ENCODE measurements around the gene ZFP69B.

ZFP69B gene

DNA sequence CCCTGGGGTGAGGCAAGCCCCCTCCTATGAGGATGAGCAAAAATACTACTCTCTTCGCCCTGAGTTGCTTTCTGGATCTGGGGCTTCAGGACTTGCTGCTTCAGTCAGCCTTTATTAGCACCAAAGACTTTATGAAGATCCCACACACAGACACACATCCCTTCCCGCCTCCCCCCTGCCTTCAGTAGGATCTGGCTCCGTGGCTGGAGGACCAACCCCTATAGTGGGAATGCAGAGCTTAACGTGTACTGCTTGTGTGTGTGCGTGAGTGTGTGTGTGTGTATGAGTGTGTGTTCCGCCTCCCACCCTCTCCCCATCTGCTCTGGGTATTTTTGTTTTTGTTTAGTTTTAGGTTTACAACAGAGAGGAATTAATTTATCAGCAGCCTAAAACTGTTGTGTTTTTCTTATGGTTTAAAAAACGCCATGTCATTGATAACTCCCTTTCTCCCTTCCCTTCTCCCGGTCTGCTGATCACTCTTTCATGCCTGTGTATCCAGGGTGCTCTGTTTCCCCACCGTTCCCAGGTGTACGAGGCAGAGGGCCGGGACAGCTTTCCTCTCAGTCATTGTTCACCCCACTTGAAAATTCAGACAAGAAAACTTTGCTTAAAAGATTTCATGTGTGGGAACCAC is 27.5 kb upstream of the ZFP69B start (continued):
- TF ChIP-seq, protein P1, sequence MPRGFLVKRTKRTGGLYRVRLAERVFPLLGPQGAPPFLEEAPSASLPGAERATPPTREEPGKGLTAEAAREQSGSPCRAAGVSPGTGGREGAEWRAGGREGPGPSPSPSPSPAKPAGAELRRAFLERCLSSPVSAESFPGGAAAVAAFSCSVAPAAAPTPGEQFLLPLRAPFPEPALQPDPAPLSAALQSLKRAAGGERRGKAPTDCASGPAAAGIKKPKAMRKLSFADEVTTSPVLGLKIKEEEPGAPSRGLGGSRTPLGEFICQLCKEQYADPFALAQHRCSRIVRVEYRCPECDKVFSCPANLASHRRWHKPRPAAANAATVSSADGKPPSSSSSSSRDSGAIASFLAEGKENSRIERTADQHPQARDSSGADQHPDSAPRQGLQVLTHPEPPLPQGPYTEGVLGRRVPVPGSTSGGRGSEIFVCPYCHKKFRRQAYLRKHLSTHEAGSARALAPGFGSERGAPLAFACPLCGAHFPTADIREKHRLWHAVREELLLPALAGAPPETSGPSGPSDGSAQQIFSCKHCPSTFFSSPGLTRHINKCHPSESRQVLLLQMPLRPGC (tag by site-specific recombination; IDR thresholded peaks at IDR 0.05), result no peak
- TF ChIP-seq, protein P2, sequence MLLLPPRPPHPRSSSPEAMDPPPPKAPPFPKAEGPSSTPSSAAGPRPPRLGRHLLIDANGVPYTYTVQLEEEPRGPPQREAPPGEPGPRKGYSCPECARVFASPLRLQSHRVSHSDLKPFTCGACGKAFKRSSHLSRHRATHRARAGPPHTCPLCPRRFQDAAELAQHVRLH (tag by site-specific recombination; IDR thresholded peaks at IDR 0.05), result no peak
- TF ChIP-seq ZNF596 (tag by site-specific recombination; IDR thresholded peaks at IDR 0.05) (no peak), ZNF157 (tag by site-specific recombination; IDR thresholded peaks at IDR 0.05) (no peak), GLI4 (tag by site-specific recombination; IDR thresholded peaks at IDR 0.05) (no peak), ZNF174 (tag by site-specific recombination; IDR thresholded peaks at IDR 0.05) (no peak), ZNF623 (tag by site-specific recombination; IDR thresholded peaks at IDR 0.05) (no peak)

DNA sequence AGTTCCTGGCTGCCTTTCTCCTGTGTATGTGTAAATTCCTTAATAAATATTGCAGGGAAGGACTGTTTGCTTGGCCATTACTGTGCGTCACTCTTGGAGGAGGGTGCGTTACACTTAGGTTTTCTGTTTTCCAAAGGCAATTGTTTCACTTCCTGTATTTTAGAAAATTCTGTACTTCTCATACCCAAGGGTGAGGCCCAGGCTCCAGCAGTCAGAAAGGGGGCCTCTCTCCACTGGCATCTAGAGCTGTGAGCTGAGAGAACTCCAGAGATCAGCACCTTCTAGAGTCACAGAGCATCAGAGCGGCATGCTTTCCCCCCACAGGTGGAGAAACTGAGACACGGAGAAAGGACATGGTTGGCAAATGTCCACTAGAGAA is 27.0 kb upstream of the ZFP69B start:
- H3K27ac ChIP-seq (ENCODE audit: extremely low read depth, low read depth, low read length), result no peak overlapping the region
- no peak overlapping the region for H3K4me3 ChIP-seq (ENCODE audit: low read depth, low read length)
- ChIA-PET CTCF (interaction anchor here (0.7 kb wide), 2 partner anchors 15 to 279 kb away, joined by 3 to 4 read pairs; no protein-coding TSS in a partner anchor), POLR2A (no interaction called here)
- H3K4me1 ChIP-seq (ENCODE audit: control insufficient read depth, insufficient read depth, low read length), result peaks cover 6% of the 10 kb centered on the region
- no peaks in the 10 kb centered on the region for H3K9me3 ChIP-seq (ENCODE audit: control insufficient read depth, insufficient read depth, low read depth, low read length)
- peaks cover 0 to 42% of the 10 kb centered on the region in 2 experiments; a peak in 1 of 3 replicates for H3K36me3 ChIP-seq (ENCODE audit: control insufficient read depth in 2 of 2, insufficient read depth in 1 of 2, low read length in 2 of 2)
- TF ChIP-seq, protein P3, sequence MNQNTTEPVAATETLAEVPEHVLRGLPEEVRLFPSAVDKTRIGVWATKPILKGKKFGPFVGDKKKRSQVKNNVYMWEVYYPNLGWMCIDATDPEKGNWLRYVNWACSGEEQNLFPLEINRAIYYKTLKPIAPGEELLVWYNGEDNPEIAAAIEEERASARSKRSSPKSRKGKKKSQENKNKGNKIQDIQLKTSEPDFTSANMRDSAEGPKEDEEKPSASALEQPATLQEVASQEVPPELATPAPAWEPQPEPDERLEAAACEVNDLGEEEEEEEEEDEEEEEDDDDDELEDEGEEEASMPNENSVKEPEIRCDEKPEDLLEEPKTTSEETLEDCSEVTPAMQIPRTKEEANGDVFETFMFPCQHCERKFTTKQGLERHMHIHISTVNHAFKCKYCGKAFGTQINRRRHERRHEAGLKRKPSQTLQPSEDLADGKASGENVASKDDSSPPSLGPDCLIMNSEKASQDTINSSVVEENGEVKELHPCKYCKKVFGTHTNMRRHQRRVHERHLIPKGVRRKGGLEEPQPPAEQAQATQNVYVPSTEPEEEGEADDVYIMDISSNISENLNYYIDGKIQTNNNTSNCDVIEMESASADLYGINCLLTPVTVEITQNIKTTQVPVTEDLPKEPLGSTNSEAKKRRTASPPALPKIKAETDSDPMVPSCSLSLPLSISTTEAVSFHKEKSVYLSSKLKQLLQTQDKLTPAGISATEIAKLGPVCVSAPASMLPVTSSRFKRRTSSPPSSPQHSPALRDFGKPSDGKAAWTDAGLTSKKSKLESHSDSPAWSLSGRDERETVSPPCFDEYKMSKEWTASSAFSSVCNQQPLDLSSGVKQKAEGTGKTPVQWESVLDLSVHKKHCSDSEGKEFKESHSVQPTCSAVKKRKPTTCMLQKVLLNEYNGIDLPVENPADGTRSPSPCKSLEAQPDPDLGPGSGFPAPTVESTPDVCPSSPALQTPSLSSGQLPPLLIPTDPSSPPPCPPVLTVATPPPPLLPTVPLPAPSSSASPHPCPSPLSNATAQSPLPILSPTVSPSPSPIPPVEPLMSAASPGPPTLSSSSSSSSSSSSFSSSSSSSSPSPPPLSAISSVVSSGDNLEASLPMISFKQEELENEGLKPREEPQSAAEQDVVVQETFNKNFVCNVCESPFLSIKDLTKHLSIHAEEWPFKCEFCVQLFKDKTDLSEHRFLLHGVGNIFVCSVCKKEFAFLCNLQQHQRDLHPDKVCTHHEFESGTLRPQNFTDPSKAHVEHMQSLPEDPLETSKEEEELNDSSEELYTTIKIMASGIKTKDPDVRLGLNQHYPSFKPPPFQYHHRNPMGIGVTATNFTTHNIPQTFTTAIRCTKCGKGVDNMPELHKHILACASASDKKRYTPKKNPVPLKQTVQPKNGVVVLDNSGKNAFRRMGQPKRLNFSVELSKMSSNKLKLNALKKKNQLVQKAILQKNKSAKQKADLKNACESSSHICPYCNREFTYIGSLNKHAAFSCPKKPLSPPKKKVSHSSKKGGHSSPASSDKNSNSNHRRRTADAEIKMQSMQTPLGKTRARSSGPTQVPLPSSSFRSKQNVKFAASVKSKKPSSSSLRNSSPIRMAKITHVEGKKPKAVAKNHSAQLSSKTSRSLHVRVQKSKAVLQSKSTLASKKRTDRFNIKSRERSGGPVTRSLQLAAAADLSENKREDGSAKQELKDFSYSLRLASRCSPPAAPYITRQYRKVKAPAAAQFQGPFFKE (tag by site-specific recombination; IDR thresholded peaks at IDR 0.05; ENCODE audit: borderline replicate concordance), result no peak
- TF ChIP-seq ZNF175 (tag by site-specific recombination; IDR thresholded peaks at IDR 0.05) (no peak), ZNF214 (tag by site-specific recombination; IDR thresholded peaks at IDR 0.05; ENCODE audit: borderline replicate concordance) (no peak), ZNF664 (tag by site-specific recombination; IDR thresholded peaks at IDR 0.05) (no peak), ZFP41 (tag by site-specific recombination; IDR thresholded peaks at IDR 0.05; ENCODE audit: borderline replicate concordance) (no peak), ZNF391 (tag by site-specific recombination; IDR thresholded peaks at IDR 0.05; ENCODE audit: borderline replicate concordance, low read depth) (no peak), ZNF423 (tag by site-specific recombination; IDR thresholded peaks at IDR 0.05) (no peak), TCF7L2 (IDR thresholded peaks at IDR 0.05; ENCODE audit: borderline replicate concordance, low read depth, low read length) (no peak), ZBTB17 (tag by site-specific recombination; IDR thresholded peaks at IDR 0.05) (no peak), SALL2 (tag by site-specific recombination; IDR thresholded peaks at IDR 0.05; ENCODE audit: borderline replicate concordance) (no peak), SP3 (tag by site-specific recombination; IDR thresholded peaks at IDR 0.05) (no peak), ZNF549 (tag by site-specific recombination; IDR thresholded peaks at IDR 0.05) (no peak), ZBTB1 (tag by site-specific recombination; IDR thresholded peaks at IDR 0.05) (no peak), ZNF660 (tag by site-specific recombination; IDR thresholded peaks at IDR 0.05) (no peak), ZNF654 (tag by site-specific recombination; IDR thresholded peaks at IDR 0.05; ENCODE audit: low read depth) (no peak), ZNF335 (tag by site-specific recombination; conservative IDR thresholded peaks at IDR 0.05) (no peak), PRDM1 (tag by site-specific recombination; IDR thresholded peaks at IDR 0.05) (no peak), ZNF777 (tag by site-specific recombination; IDR thresholded peaks at IDR 0.05; ENCODE audit: borderline replicate concordance) (no peak)
- TF ChIP-seq, protein P4, sequence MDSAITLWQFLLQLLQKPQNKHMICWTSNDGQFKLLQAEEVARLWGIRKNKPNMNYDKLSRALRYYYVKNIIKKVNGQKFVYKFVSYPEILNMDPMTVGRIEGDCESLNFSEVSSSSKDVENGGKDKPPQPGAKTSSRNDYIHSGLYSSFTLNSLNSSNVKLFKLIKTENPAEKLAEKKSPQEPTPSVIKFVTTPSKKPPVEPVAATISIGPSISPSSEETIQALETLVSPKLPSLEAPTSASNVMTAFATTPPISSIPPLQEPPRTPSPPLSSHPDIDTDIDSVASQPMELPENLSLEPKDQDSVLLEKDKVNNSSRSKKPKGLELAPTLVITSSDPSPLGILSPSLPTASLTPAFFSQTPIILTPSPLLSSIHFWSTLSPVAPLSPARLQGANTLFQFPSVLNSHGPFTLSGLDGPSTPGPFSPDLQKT (IDR thresholded peaks at IDR 0.05; ENCODE audit: borderline replicate concordance, low read depth, low read length), result no peak
